CD4-positive, alpha-beta memory T cell (primary cell): ENCODE data around the gene APOC3. TPM values are rescaled to one million over a fixed set of nuclear protein-coding genes. Genes with fewer than 3 reads are reported as not detected.

ENCODE experiments used
- CTCF ChIA-PET: fragments of 350-600 bp; sonication (Branson Sonifier 250); formaldehyde crosslinking; loops from one replicate; lab custom pipeline; 2021; ENCODE audit warnings: inconsistent platforms; ENCODE audit not compliant: partially characterized antibody; lab: Charles Lee
- POLR2A ChIA-PET: fragments of 350-600 bp; sonication (Branson Sonifier 250); formaldehyde crosslinking; loops from one replicate; lab custom pipeline; 2021; ENCODE audit not compliant: partially characterized antibody; lab: Charles Lee
- DNase-seq, 5 donors: peaks; one replicate each; pipeline versions ENCODE4 v3.0.0 to v3.0.0-alpha.2; 2020 to 2022; ENCODE audit warnings: mixed read lengths in 1 of 5
- H3K27ac ChIP-seq: one replicate; pipeline ENCODE4 v1.7.0; 2013; ENCODE audit warnings: low read depth, low read length
- H3K27me3 ChIP-seq: 2 replicates; pipeline ENCODE4 v1.7.0; 2013; ENCODE audit warnings: mild to moderate bottlenecking, low read length, moderate library complexity; ENCODE audit not compliant: insufficient read depth
- H3K36me3 ChIP-seq: 2 replicates; pipeline ENCODE4 v1.7.0; 2013; ENCODE audit warnings: mild to moderate bottlenecking, low read length, moderate library complexity; ENCODE audit not compliant: insufficient read depth
- H3K4me1 ChIP-seq: 2 replicates; pipeline ENCODE4 v1.7.0; 2013; ENCODE audit warnings: mild to moderate bottlenecking, low read length, moderate library complexity; ENCODE audit not compliant: insufficient read depth
- H3K4me3 ChIP-seq, 2 donors: one replicate each; pipeline ENCODE4 v1.7.0; 2013; ENCODE audit warnings: low read length in 2 of 2, mild to moderate bottlenecking in 1 of 2
- H3K9me3 ChIP-seq, 2 donors: one replicate each; pipeline ENCODE4 v1.7.0; 2013; ENCODE audit warnings: low read length in 2 of 2, control low read depth in 1 of 2; ENCODE audit not compliant: control insufficient read depth in 1 of 2
- H3K27ac Mint-ChIP-seq, 7 donors: one replicate each; pipeline ENCODE4 v1.8.0; 2020 to 2021; ENCODE audit warnings: mixed read lengths in 7 of 7, mild to moderate bottlenecking in 6 of 7, inconsistent platforms in 3 of 7, moderate library complexity in 3 of 7
- H3K27me3 Mint-ChIP-seq, 2 donors: one replicate each; pipeline ENCODE4 v1.8.0; 2020 to 2021; ENCODE audit warnings: mixed read lengths in 2 of 2
- H3K36me3 Mint-ChIP-seq, 2 donors: one replicate each; pipeline ENCODE4 v1.8.0; 2020 to 2021; ENCODE audit warnings: mixed read lengths in 2 of 2, inconsistent platforms in 1 of 2, mild to moderate bottlenecking in 1 of 2
- H3K4me1 Mint-ChIP-seq, 4 donors: one replicate each; pipeline ENCODE4 v1.8.0; 2020 to 2021; ENCODE audit warnings: mixed read lengths in 4 of 4, mild to moderate bottlenecking in 1 of 4
- H3K4me3 Mint-ChIP-seq, 8 donors: one replicate each; pipeline ENCODE4 v1.8.0; 2020 to 2021; ENCODE audit warnings: mixed read lengths in 8 of 8, mild to moderate bottlenecking in 7 of 8, moderate library complexity in 6 of 8, inconsistent platforms in 3 of 8
- H3K9me3 Mint-ChIP-seq, 8 donors: one replicate each; pipeline ENCODE4 v1.8.0; 2020 to 2021; ENCODE audit warnings: mixed read lengths in 8 of 8, mild to moderate bottlenecking in 5 of 8, inconsistent platforms in 3 of 8, moderate library complexity in 1 of 8
- intact Hi-C: fragments of 100-400 bp; cut with micrococcal nuclease; formaldehyde crosslinking; loops from one replicate; pipeline ENCODE4 v1.15.1; 2023
- polyA plus RNA-seq, 2 donors: library from polyadenylated mRNA; unstranded; fragments of 300-500 nt; fragmentation: Illumina TruSeq; gene quantifications; one replicate each; pipeline ENCODE4 v1.2.3, GENCODE V29; 2021
- total RNA-seq, 2 experiments: library from RNA; stranded (reverse); gene quantifications; one replicate each; pipeline ENCODE4 v1.2.3, GENCODE V29; 2021

APOC3 gene
- total and polyA plus RNA-seq, 4 experiments from 2014 or later, result not detected

GRCh38 chr11:116840224-116840745, 10.6 kb downstream of the APOC3 start:
- H3K9me3 ChIP-seq, result no peaks in the 10 kb centered on the region
- Mint-ChIP-seq H3K4me3 (no peak overlapping the region), H3K27ac (peak overlapping the region in 1 of 7 donors; percentile 29), H3K4me1 (peaks cover 4 to 15% (median 9%) of the 10 kb centered on the region in 4 donors), H3K36me3 (peaks cover 12 to 17% of the 10 kb centered on the region in 2 donors), H3K27me3 (no peaks in the 10 kb centered on the region), H3K9me3 (no peaks in the 10 kb centered on the region)
- peaks cover 11% of the 10 kb centered on the region for H3K4me1 ChIP-seq
- H3K27me3 ChIP-seq, result no peaks in the 10 kb centered on the region
- POLR2A ChIA-PET, result interaction anchor here (2.4 kb wide), 1 partner anchor 13 kb away, joined by 16 read pairs; no protein-coding TSS in a partner anchor
- no peak overlapping the region for H3K4me3 ChIP-seq
- H3K36me3 ChIP-seq, result peaks cover 10% of the 10 kb centered on the region
- intact Hi-C loops, result no loop called here
- CTCF ChIA-PET, result interaction anchor here (1.3 to 10.0 kb wide), 5 partner anchors 9 to 265 kb away, joined by 3 to 189 read pairs (median 4); partner anchors contain the start of genes APOA5 and ZPR1
- no peak for DNase-seq
- H3K27ac ChIP-seq, result no peak overlapping the region

- intact Hi-C loops, result no loop called here
Observed at GRCh38 chr11:116840746-116841296, 11.1 kb downstream of the APOC3 start.

GRCh38 chr11:116842117-116842516, 12.4 kb downstream of the APOC3 start:
- H3K27me3 Mint-ChIP-seq, result no peaks in the 10 kb centered on the region
- no peaks in the 10 kb centered on the region for H3K27me3 ChIP-seq
- peak overlapping the region in 2 of 7 donors; percentile 9 to 75 for H3K27ac Mint-ChIP-seq
- H3K36me3 Mint-ChIP-seq, result peaks cover 30 to 35% of the 10 kb centered on the region in 2 donors
- H3K27ac ChIP-seq, result no peak overlapping the region
- DNase-seq, result no peak
- H3K9me3 Mint-ChIP-seq, result no peaks in the 10 kb centered on the region
- H3K36me3 ChIP-seq, result peaks cover 28% of the 10 kb centered on the region
- H3K4me1 Mint-ChIP-seq, result peaks cover 0 to 5% (median 4%) of the 10 kb centered on the region in 4 donors
- H3K4me3 Mint-ChIP-seq, result peak overlapping the region in 1 of 8 donors; percentile 14
- H3K4me1 ChIP-seq, result no peaks in the 10 kb centered on the region
- POLR2A ChIA-PET, result no interaction called here
- intact Hi-C loops, result no loop called here
- no peak overlapping the region for H3K4me3 ChIP-seq
- no peaks in the 10 kb centered on the region for H3K9me3 ChIP-seq
- CTCF ChIA-PET, result interaction anchor here (0.6 to 1.1 kb wide), 4 partner anchors 9 to 65 kb away, joined by 3 read pairs; partner anchors contain the start of gene ZPR1

More at GRCh38 chr11:116840746-116841296, 11.1 kb downstream of the APOC3 start:
- H3K4me3 ChIP-seq, result no peak overlapping the region
- ChIA-PET CTCF (interaction anchor here (0.8 to 10.0 kb wide), 5 partner anchors 9 to 264 kb away, joined by 3 to 189 read pairs (median 3); partner anchors contain the start of genes APOA5 and ZPR1), POLR2A (interaction anchor here (0.6 to 2.4 kb wide), 2 partner anchors 12 to 120 kb away, joined by 3 to 16 read pairs; no protein-coding TSS in a partner anchor)
- H3K36me3 ChIP-seq, result peaks cover 15% of the 10 kb centered on the region
- Mint-ChIP-seq H3K9me3 (no peaks in the 10 kb centered on the region), H3K4me1 (peaks cover 3 to 11% (median 6%) of the 10 kb centered on the region in 4 donors), H3K27ac (peak overlapping the region in 4 of 7 donors; percentile 36 to 74 (median 66)), H3K27me3 (no peaks in the 10 kb centered on the region), H3K4me3 (no peak overlapping the region), H3K36me3 (peaks cover 17 to 22% of the 10 kb centered on the region in 2 donors)
- peaks cover 6% of the 10 kb centered on the region for H3K4me1 ChIP-seq
- no peak for DNase-seq
- no peaks in the 10 kb centered on the region for H3K9me3 ChIP-seq
- no peak overlapping the region for H3K27ac ChIP-seq
- no peaks in the 10 kb centered on the region for H3K27me3 ChIP-seq

- Histone ChIP-seq H3K36me3 (peaks cover 36% of the 10 kb centered on the region), H3K4me3 (no peak overlapping the region), H3K4me1 (no peaks in the 10 kb centered on the region), H3K9me3 (no peaks in the 10 kb centered on the region), H3K27ac (no peak overlapping the region), H3K27me3 (no peaks in the 10 kb centered on the region)
- Mint-ChIP-seq H3K36me3 (peaks cover 34 to 39% of the 10 kb centered on the region in 2 donors), H3K27me3 (no peaks in the 10 kb centered on the region), H3K9me3 (no peaks in the 10 kb centered on the region), H3K4me1 (peaks cover 0 to 5% (median 4%) of the 10 kb centered on the region in 4 donors), H3K27ac (peak overlapping the region in 1 of 7 donors; percentile 50), H3K4me3 (no peak overlapping the region)
- intact Hi-C loops, result no loop called here
- ChIA-PET CTCF (interaction anchor here (1.3 kb wide), 1 partner anchor 263 kb away, joined by 3 read pairs; no protein-coding TSS in a partner anchor), POLR2A (interaction anchor here (0.7 to 1.8 kb wide), 2 partner anchors 11 to 70 kb away, joined by 3 to 12 read pairs; partner anchors contain the start of gene BUD13)
- DNase-seq, result no peak
Observed at GRCh38 chr11:116842909-116843308, 13.2 kb downstream of the APOC3 start.

- Histone ChIP-seq H3K27ac (no peak overlapping the region), H3K9me3 (no peaks in the 10 kb centered on the region), H3K4me1 (no peaks in the 10 kb centered on the region), H3K36me3 (peaks cover 39% of the 10 kb centered on the region), H3K4me3 (no peak overlapping the region), H3K27me3 (no peaks in the 10 kb centered on the region)
- peak in 1 of 5 donors; percentile 25 for DNase-seq
- CTCF ChIA-PET, result interaction anchor here (1.3 to 1.5 kb wide), 2 partner anchors 52 to 262 kb away, joined by 3 to 4 read pairs; partner anchors contain the start of gene APOA5
- H3K9me3 Mint-ChIP-seq, result no peaks in the 10 kb centered on the region
- intact Hi-C loops, result no loop called here
- H3K27me3 Mint-ChIP-seq, result no peaks in the 10 kb centered on the region
- H3K4me3 Mint-ChIP-seq, result no peak overlapping the region
- peaks cover 34 to 39% of the 10 kb centered on the region in 2 donors for H3K36me3 Mint-ChIP-seq
- H3K27ac Mint-ChIP-seq, result peak overlapping the region in 1 of 7 donors; percentile 30
- H3K4me1 Mint-ChIP-seq, result peaks cover 0 to 5% (median 4%) of the 10 kb centered on the region in 4 donors
- POLR2A ChIA-PET, result interaction anchor here (1.8 kb wide), 1 partner anchor 10 kb away, joined by 12 read pairs; no protein-coding TSS in a partner anchor
Observed at GRCh38 chr11:116843661-116844060, 14.0 kb downstream of the APOC3 start.

GRCh38 chr11:116844722-116845121, 15.0 kb downstream of the APOC3 start:
- Mint-ChIP-seq H3K4me3 (no peak overlapping the region), H3K36me3 (peaks cover 38 to 43% of the 10 kb centered on the region in 2 donors), H3K4me1 (peaks cover 3 to 8% (median 6%) of the 10 kb centered on the region in 4 donors), H3K9me3 (no peaks in the 10 kb centered on the region), H3K27ac (peak overlapping the region in 2 of 7 donors; percentile 69 to 83), H3K27me3 (no peaks in the 10 kb centered on the region)
- CTCF ChIA-PET, result interaction anchor here (1.1 to 5.7 kb wide), 3 partner anchors 53 to 254 kb away, joined by 3 to 16 read pairs (median 4); partner anchors contain the start of gene APOA5
- POLR2A ChIA-PET, result interaction anchor here (1.1 kb wide), 1 partner anchor 9 kb away, joined by 4 read pairs; no protein-coding TSS in a partner anchor
- Histone ChIP-seq H3K27ac (no peak overlapping the region), H3K27me3 (no peaks in the 10 kb centered on the region), H3K4me3 (no peak overlapping the region), H3K4me1 (peaks cover 6% of the 10 kb centered on the region), H3K9me3 (no peaks in the 10 kb centered on the region), H3K36me3 (peaks cover 45% of the 10 kb centered on the region)
- DNase-seq, result no peak
- intact Hi-C loops, result no loop called here
